Suprapubic skin (tissue), 4 donors: ENCODE results near the gene CUTA. TPM values are rescaled to one million over a fixed set of nuclear protein-coding genes. Genes with fewer than 3 reads are reported as not detected.

Experiments used
- DNase-seq, 2 donors: peaks; one replicate each; pipeline ENCODE4 v3.0.0-alpha.2; 2019; ENCODE audit warnings: low spot score in 2 of 2
- H3K27ac ChIP-seq: fragments of 200-600 bp; sonication (generic); one replicate; pipeline ENCODE4 v1.5.1; 2019
- H3K27me3 ChIP-seq: fragments of 200-600 bp; sonication (generic); one replicate; pipeline ENCODE4 v1.5.1; 2019
- H3K36me3 ChIP-seq: fragments of 200-600 bp; sonication (generic); one replicate; pipeline ENCODE4 v1.5.1; 2019
- H3K4me1 ChIP-seq: fragments of 200-600 bp; sonication (generic); one replicate; pipeline ENCODE4 v1.5.1; 2019
- H3K4me3 ChIP-seq: fragments of 200-600 bp; sonication (generic); one replicate; pipeline ENCODE4 v1.5.1; 2019; ENCODE audit warnings: mild to moderate bottlenecking
- H3K9me3 ChIP-seq: fragments of 200-600 bp; sonication (generic); one replicate; pipeline ENCODE4 v1.5.1; 2019
- EP300 ChIP-seq: sonication (generic); formaldehyde crosslinking; IDR thresholded peaks from one replicate; pipeline ENCODE4 v1.6.1; 2017; ENCODE audit warnings: antibody characterized with exemption
- POLR2A ChIP-seq, 2 donors: fragments of 450-650 bp; IDR thresholded peaks; one replicate each; pipeline ENCODE4 v1.6.1; 2017; ENCODE audit warnings: antibody characterized with exemption in 2 of 2, mild to moderate bottlenecking in 2 of 2, moderate library complexity in 2 of 2
- POLR2AphosphoS5 ChIP-seq, 3 donors: sonication (generic); formaldehyde crosslinking; IDR thresholded peaks; one replicate each; pipeline ENCODE4 v1.6.1; 2017; ENCODE audit warnings: antibody characterized with exemption in 3 of 3
- WGBS: methylation state at CpG from one replicate; pipeline ENCODE4 v1.1.5; 2018; 5-methylcytosine and 5-hydroxymethylcytosine counted together
- total RNA-seq, 4 donors: library from RNA; depleted of rRNA; stranded (reverse); fragments of >200 nt; gene quantifications; one replicate each; pipeline ENCODE4 v1.1.0, GENCODE V29; 2016
- TF ChIP-seq, protein P1 (sequence below), 2 donors: fragments of 200-600 bp in 1 of 2; fragments of 450-650 bp in 1 of 2; sonication (generic) in 1 of 2; IDR thresholded peaks; one replicate each; pipeline ENCODE4 v1.5.1; 2016 to 2019; ENCODE audit warnings: antibody characterized with exemption in 2 of 2, mild to moderate bottlenecking in 1 of 2, moderate library complexity in 1 of 2

The CUTA gene
- total RNA-seq, 4 donors from 2014 or later = 119 to 185 (median 159) TPM

DNA sequence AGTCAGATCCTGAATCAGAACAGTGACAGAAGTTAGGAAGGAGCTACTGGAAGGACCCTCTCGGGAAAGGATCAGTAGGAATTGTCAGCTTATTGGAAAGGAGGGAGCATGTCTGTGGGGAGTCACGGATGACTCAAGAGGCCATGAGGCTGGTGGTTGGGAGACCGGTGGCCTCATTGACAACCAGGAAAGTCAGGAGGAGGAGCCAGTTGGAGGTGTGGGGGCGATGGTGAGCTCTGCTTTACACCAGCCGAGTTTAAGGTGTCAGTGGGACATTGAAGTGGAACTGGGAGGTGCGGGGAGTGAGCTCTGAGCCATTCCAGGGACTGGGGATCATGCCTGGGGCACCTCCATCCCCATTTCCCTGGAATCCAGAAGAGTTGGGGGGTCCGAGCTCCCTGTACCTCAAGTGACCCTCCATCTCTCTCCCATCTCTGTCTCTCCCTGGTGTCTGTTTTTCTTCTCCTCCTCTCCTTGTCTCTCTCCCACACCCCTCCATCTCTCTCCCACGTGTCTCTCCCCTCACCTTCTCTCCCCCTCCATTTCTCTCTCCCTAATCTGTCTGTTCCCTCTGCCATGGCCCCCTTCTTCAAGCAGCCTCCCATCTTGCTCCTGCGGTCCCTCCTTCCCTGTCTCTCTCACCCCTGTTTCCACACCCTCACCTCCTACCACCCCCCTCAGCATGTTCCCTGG lies 22.2 kb upstream of the CUTA start:
- H3K9me3 ChIP-seq = no peaks in the 10 kb centered on the region
- peaks cover 86% of the 10 kb centered on the region for H3K36me3 ChIP-seq
- DNase-seq = peak in 1 of 2 donors; percentile 51
- H3K27me3 ChIP-seq = no peaks in the 10 kb centered on the region
- H3K4me1 ChIP-seq = no peaks in the 10 kb centered on the region
- WGBS = 75% methylated on average over 9 of the region's 9 CpGs
- no peak overlapping the region for H3K4me3 ChIP-seq
- no peak for TF ChIP-seq EP300
- TF ChIP-seq, protein P1, sequence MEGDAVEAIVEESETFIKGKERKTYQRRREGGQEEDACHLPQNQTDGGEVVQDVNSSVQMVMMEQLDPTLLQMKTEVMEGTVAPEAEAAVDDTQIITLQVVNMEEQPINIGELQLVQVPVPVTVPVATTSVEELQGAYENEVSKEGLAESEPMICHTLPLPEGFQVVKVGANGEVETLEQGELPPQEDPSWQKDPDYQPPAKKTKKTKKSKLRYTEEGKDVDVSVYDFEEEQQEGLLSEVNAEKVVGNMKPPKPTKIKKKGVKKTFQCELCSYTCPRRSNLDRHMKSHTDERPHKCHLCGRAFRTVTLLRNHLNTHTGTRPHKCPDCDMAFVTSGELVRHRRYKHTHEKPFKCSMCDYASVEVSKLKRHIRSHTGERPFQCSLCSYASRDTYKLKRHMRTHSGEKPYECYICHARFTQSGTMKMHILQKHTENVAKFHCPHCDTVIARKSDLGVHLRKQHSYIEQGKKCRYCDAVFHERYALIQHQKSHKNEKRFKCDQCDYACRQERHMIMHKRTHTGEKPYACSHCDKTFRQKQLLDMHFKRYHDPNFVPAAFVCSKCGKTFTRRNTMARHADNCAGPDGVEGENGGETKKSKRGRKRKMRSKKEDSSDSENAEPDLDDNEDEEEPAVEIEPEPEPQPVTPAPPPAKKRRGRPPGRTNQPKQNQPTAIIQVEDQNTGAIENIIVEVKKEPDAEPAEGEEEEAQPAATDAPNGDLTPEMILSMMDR (IDR thresholded peaks at IDR 0.05) = no peak
- H3K27ac ChIP-seq = no peak overlapping the region

DNA sequence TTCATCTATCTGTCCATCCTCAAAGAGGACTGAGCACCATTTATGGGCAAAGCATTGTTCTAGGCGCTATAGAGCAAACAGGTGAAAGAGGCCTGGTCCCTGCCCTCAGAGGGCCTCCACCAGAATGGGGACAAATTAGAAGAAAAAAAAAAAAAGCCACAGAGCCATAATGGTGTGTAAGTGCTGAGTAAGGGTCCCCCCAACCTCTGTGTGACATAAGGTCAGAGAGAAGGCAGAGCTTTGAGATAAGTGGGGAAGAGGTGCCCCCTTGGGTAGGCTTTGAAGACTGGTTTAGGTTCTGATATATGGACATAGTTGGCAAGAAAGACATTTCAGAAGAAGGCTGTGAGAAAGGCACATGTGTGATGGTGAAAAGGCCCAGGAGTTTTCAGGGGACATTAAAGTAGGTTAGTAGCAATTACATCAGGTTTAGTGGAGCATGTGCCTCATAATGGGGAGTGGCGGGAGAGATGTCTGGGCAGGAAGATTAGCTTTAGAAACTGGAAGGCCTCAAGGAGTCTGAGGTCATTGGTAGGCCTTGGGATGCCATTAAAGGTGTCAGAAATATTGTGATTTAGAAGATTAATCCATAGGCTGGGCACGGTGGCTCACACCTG lies 21.2 kb upstream of the CUTA start:
- no peak overlapping the region for H3K27ac ChIP-seq
- peaks cover 80% of the 10 kb centered on the region for H3K36me3 ChIP-seq
- H3K9me3 ChIP-seq = no peaks in the 10 kb centered on the region
- H3K4me3 ChIP-seq = no peak overlapping the region
- no peaks in the 10 kb centered on the region for H3K27me3 ChIP-seq
- WGBS = 100% methylated on average over 3 of the region's 3 CpGs
- DNase-seq = no peak
- TF ChIP-seq POLR2AphosphoS5 (IDR thresholded peaks at IDR 0.05) = no peak
- no peak for TF ChIP-seq POLR2A (IDR thresholded peaks at IDR 0.05)
- no peak for TF ChIP-seq EP300
- TF ChIP-seq, protein P1 (IDR thresholded peaks at IDR 0.05) = no peak
- no peaks in the 10 kb centered on the region for H3K4me1 ChIP-seq

DNA sequence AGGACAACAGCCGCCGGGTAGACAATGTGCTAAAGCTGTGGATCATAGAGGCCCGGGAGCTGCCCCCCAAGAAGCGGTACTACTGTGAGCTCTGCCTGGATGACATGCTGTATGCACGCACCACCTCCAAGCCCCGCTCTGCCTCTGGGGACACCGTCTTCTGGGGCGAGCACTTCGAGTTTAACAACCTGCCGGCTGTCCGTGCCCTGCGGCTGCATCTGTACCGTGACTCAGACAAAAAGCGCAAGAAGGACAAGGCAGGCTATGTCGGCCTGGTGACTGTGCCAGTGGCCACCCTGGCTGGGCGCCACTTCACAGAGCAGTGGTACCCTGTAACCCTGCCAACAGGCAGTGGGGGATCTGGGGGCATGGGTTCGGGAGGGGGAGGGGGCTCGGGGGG lies 19.8 kb upstream of the CUTA start:
- H3K4me1 ChIP-seq = no peaks in the 10 kb centered on the region
- H3K4me3 ChIP-seq = no peak overlapping the region
- 87% methylated on average over 13 of the region's 18 CpGs for WGBS
- H3K27me3 ChIP-seq = no peaks in the 10 kb centered on the region
- H3K36me3 ChIP-seq = peaks cover 71% of the 10 kb centered on the region
- DNase-seq = peak in 1 of 2 donors; percentile 49
- TF ChIP-seq, protein P1 (IDR thresholded peaks at IDR 0.05) = no peak
- no peak overlapping the region for H3K27ac ChIP-seq
- no peaks in the 10 kb centered on the region for H3K9me3 ChIP-seq

DNA sequence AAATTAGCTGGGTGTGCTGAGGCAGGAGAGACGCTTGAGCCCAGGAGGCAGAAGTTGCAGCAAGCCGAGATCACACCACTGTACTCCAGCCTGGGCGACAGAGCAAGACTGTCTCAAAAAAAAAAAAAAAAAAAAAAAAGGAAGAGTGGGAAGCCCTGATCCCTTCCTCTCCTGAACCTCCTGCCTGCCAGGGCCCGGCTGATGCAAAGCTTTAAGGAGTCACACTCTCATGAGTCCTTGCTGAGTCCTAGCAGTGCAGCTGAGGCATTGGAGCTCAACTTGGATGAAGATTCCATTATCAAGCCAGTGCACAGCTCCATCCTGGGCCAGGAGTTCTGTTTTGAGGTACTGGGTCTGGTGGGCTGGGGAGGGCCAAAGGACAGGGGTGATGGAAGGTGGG lies 17.1 kb upstream of the CUTA start:
- no peaks in the 10 kb centered on the region for H3K9me3 ChIP-seq
- DNase-seq = peak in 1 of 2 donors; percentile 31
- peaks cover 17% of the 10 kb centered on the region for H3K4me1 ChIP-seq
- TF ChIP-seq, protein P1 (IDR thresholded peaks at IDR 0.05) = no peak
- TF ChIP-seq EP300 (no peak), POLR2A (IDR thresholded peaks at IDR 0.05) (no peak), POLR2AphosphoS5 (IDR thresholded peaks at IDR 0.05) (no peak)
- WGBS = 86% methylated on average over 4 of the region's 4 CpGs
- no peaks in the 10 kb centered on the region for H3K27me3 ChIP-seq
- H3K27ac ChIP-seq = no peak overlapping the region
- no peak overlapping the region for H3K4me3 ChIP-seq
- H3K36me3 ChIP-seq = peaks cover 50% of the 10 kb centered on the region

DNA sequence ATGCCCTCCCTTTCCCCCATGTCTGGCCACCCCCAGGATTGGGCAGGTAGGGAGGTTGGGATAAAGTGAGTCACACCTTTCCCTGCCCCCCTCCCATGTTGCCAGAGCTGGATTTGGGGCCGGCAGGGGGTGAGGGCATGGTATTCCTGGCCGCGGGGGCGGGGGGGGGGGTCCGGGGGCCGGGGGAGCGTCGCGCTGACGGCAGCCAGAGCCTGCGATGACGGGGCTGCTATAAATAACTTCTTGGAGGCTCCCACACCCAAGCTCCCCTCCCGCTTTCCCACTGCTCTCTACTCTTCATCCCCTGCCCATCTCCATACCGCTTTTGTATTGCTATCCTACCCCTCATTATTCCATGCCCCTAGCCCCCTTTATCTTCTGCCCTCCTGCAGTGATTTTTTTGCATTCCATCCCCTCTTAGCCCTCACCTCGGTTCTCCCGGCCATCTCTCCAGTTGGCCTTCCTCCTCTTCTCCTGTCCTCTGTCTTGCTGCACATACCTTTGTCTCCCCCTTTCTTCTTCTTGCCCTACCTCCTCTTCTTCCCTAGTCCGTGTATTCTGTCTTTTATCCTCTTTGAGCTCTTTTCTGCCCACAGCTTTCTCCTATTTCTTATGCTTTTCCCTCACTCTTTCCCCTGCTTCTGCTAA lies 15.8 kb upstream of the CUTA start:
- Histone ChIP-seq H3K36me3 (peaks cover 45% of the 10 kb centered on the region), H3K27ac (no peak overlapping the region), H3K27me3 (no peaks in the 10 kb centered on the region), H3K4me3 (no peak overlapping the region), H3K4me1 (peaks cover 30% of the 10 kb centered on the region), H3K9me3 (no peaks in the 10 kb centered on the region)
- 27% methylated on average over 14 of the region's 17 CpGs for WGBS
- TF ChIP-seq POLR2AphosphoS5 (IDR thresholded peaks at IDR 0.05) (no peak), EP300 (no peak), POLR2A (IDR thresholded peaks at IDR 0.05) (no peak)
- TF ChIP-seq, protein P1 (IDR thresholded peaks at IDR 0.05) = no peak
- peak in 1 of 2 donors; percentile 60 for DNase-seq
